ENCODE measurements around the gene QPCT.

Gene QPCT

GRCh38 chr2:37330681-37331080, 13.7 kb upstream of the QPCT start:
- DNase-seq (ENCODE audit: low spot score) (no peak), ATAC-seq (ENCODE audit: low read depth) (no peak)
- Histone ChIP-seq H3K9me3 (ENCODE audit: severe bottlenecking) (no peaks in the 10 kb centered on the region), H3K4me3 (ENCODE audit: severe bottlenecking) (no peak overlapping the region), H3K36me3 (ENCODE audit: low read depth) (no peaks in the 10 kb centered on the region), H3K27ac (ENCODE audit: poor library complexity, severe bottlenecking) (no peak overlapping the region), H3K4me1 (ENCODE audit: insufficient read depth, poor library complexity, severe bottlenecking) (peaks cover 11% of the 10 kb centered on the region), H3K27me3 (ENCODE audit: insufficient read depth, poor library complexity, severe bottlenecking) (no peaks in the 10 kb centered on the region)
- TF ChIP-seq CTCF (IDR thresholded peaks at IDR 0.05; ENCODE audit: poor library complexity, severe bottlenecking), result no peak

DNA sequence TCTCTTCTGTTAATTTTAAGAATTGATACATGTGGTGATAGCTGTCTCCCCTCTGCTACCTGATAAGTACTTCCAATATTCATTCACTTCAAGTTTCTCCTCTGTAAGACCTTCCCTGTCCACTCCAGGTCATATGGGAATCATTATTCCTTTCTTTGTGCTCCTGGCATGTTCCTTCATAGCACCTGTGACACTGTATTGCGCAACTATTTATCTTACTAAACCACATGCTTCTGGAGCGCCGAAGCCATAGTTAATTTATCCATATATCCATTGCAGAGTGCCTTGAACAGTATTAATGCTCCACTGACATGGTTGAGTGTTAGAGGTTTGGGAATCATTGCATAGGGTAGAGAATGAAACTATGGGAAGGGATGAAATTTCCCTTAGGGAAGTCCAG, 11.9 kb upstream of the QPCT start:
- TF ChIP-seq CTCF (IDR thresholded peaks at IDR 0.05; ENCODE audit: poor library complexity, severe bottlenecking), result no peak
- no peaks in the 10 kb centered on the region for H3K36me3 ChIP-seq (ENCODE audit: low read depth)
- no peaks in the 10 kb centered on the region for H3K4me1 ChIP-seq (ENCODE audit: insufficient read depth, poor library complexity, severe bottlenecking)
- DNase-seq (ENCODE audit: low spot score) (no peak), ATAC-seq (ENCODE audit: low read depth) (no peak)
- H3K9me3 ChIP-seq (ENCODE audit: severe bottlenecking), result no peaks in the 10 kb centered on the region
- no peak overlapping the region for H3K4me3 ChIP-seq (ENCODE audit: severe bottlenecking)
- no peaks in the 10 kb centered on the region for H3K27me3 ChIP-seq (ENCODE audit: insufficient read depth, poor library complexity, severe bottlenecking)
- no peak overlapping the region for H3K27ac ChIP-seq (ENCODE audit: poor library complexity, severe bottlenecking)

DNA sequence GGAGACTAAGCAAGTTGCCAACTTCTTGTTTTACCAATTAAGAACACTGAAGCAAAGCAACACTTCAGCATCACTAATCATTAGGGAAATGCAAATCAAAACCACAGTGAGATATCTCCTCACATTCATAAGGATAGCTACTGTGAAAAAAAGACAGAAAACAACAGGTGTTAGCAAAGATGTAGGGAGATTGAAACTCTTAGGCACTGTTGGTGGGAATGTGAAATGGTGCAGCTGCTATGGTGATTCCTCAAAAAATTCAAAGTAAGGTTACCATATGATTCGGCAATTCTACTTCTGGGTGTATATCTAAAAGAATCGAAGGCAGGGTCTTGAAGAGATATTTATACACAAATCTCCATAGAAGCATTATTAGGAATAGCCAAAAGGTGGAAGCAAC, 11.2 kb upstream of the QPCT start:
- no peak for ATAC-seq (ENCODE audit: low read depth)
- H3K27ac ChIP-seq (ENCODE audit: poor library complexity, severe bottlenecking), result no peak overlapping the region
- no peak overlapping the region for H3K4me3 ChIP-seq (ENCODE audit: severe bottlenecking)
- DNase-seq (ENCODE audit: low spot score), result no peak
- H3K4me1 ChIP-seq (ENCODE audit: insufficient read depth, poor library complexity, severe bottlenecking), result no peaks in the 10 kb centered on the region
- no peaks in the 10 kb centered on the region for H3K27me3 ChIP-seq (ENCODE audit: insufficient read depth, poor library complexity, severe bottlenecking)
- no peaks in the 10 kb centered on the region for H3K36me3 ChIP-seq (ENCODE audit: low read depth)
- TF ChIP-seq CTCF (IDR thresholded peaks at IDR 0.05; ENCODE audit: poor library complexity, severe bottlenecking), result no peak
- H3K9me3 ChIP-seq (ENCODE audit: severe bottlenecking), result no peaks in the 10 kb centered on the region

DNA sequence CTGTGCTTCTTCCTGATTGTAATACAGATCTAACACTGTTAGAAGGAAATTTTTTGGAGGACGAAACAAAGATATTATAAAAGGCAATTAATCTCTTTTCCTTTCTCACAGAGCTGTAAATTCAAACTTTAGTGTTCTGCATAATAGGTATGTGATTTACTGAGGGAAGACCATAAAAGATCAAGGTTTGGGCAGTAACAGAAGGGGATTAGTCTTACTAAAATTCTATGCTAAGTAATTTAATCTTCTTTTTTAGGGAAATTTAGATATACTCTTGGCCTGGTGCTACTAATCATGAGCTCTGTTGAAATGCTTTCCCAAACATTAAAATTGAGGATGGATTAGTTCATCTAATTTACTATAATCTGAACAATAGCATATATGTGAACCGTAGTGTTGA, 8.8 kb upstream of the QPCT start:
- DNase-seq (ENCODE audit: low spot score) (no peak), ATAC-seq (ENCODE audit: low read depth) (no peak)
- Histone ChIP-seq H3K4me3 (ENCODE audit: severe bottlenecking) (no peak overlapping the region), H3K4me1 (ENCODE audit: insufficient read depth, poor library complexity, severe bottlenecking) (no peaks in the 10 kb centered on the region), H3K27ac (ENCODE audit: poor library complexity, severe bottlenecking) (no peak overlapping the region), H3K36me3 (ENCODE audit: low read depth) (no peaks in the 10 kb centered on the region), H3K27me3 (ENCODE audit: insufficient read depth, poor library complexity, severe bottlenecking) (no peaks in the 10 kb centered on the region), H3K9me3 (ENCODE audit: severe bottlenecking) (no peaks in the 10 kb centered on the region)
- no peak for TF ChIP-seq CTCF (IDR thresholded peaks at IDR 0.05; ENCODE audit: poor library complexity, severe bottlenecking)

DNA sequence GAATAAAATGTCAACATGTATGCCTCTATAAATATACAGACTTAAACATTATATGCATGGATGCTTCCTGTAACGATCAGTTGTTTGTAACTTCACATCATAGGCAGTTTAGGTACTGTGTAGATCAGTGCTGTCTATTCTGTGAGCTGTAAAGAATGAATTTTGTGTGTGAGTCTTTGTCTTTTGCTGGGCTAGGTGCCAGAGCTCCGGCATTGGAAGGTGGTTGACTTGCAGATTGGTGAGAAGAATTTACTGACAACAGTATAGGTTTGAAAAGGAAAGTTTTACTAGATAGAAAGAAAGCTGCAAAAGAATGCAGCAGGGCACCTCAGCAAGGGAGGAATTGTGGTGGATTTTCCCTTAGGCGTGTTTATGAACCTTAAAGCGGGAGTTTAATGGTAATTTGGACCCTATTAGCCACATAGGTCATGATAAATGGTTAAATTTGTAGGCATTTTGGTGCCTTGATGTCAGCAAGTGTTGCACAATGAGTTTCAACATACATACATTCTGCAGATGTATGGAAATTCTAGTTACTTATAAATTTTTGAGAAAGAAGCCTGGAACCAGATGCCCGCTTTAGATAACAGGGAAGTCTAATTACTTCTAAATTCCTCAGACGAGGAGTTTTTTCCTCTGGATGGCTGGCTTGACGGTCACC, 6.7 kb upstream of the QPCT start:
- no peak for DNase-seq (ENCODE audit: low spot score)
- Histone ChIP-seq H3K27me3 (ENCODE audit: insufficient read depth, poor library complexity, severe bottlenecking) (no peaks in the 10 kb centered on the region), H3K4me1 (ENCODE audit: insufficient read depth, poor library complexity, severe bottlenecking) (no peaks in the 10 kb centered on the region), H3K9me3 (ENCODE audit: severe bottlenecking) (no peaks in the 10 kb centered on the region), H3K36me3 (ENCODE audit: low read depth) (no peaks in the 10 kb centered on the region), H3K4me3 (ENCODE audit: severe bottlenecking) (no peak overlapping the region), H3K27ac (ENCODE audit: poor library complexity, severe bottlenecking) (no peak overlapping the region)
- ATAC-seq (ENCODE audit: low read depth), result no peak
- no peak for TF ChIP-seq CTCF (IDR thresholded peaks at IDR 0.05; ENCODE audit: poor library complexity, severe bottlenecking)

All from RWPE2 (cell line).